K562 (cell line): ENCODE results near the gene PET100.

ENCODE experiments used
- DNMT1 ChIP-seq: fragments of 450-650 bp; IDR thresholded peaks from 2 replicates; pipeline ENCODE4 v1.6.1; 2016; ENCODE audit warnings: antibody characterized with exemption, mild to moderate bottlenecking
- DPF2 ChIP-seq: fragments of 450-650 bp; IDR thresholded peaks from 2 replicates; pipeline ENCODE4 v1.6.1; 2016
- MAX ChIP-seq: sonication (generic); formaldehyde crosslinking; IDR thresholded peaks from 2 replicates; pipeline ENCODE4 v1.9.0; 2022; ENCODE audit warnings: mild to moderate bottlenecking, missing genetic modification reagents
- MAZ ChIP-seq, 2 experiments: fragments of 450-650 bp in 1 of 2; sonication (generic) in 1 of 2; formaldehyde crosslinking; IDR thresholded peaks in 1 of 2; conservative IDR thresholded peaks in 1 of 2; 2 replicates each; pipeline versions ENCODE4 v1.4.0 to v1.5.0; 2020; ENCODE audit warnings: mild to moderate bottlenecking in 1 of 2, missing genetic modification reagents in 1 of 2
- MTF1 ChIP-seq: fragments of 250-450 bp; sonication (Bioruptor Pico); IDR thresholded peaks from 2 replicates; pipeline ENCODE4 v1.9.0; 2021; ENCODE audit warnings: moderate library complexity, mild to moderate bottlenecking, inconsistent platforms, borderline replicate concordance
- NEUROD1 ChIP-seq: fragments of 150-350 bp; IDR thresholded peaks from 2 replicates; pipeline ENCODE4 v1.6.1; 2014; ENCODE audit warnings: borderline replicate concordance, low read length, low read depth; ENCODE audit not compliant: partially characterized antibody
- NFRKB ChIP-seq: fragments of 450-650 bp; IDR thresholded peaks from 2 replicates; pipeline ENCODE4 v1.6.1; 2016; ENCODE audit warnings: low read depth
- POLR2AphosphoS5 ChIP-seq: IDR thresholded peaks from 2 replicates; pipeline ENCODE4 v1.6.1; 2011; ENCODE audit warnings: mild to moderate bottlenecking, low read depth, low read length, moderate library complexity; ENCODE audit not compliant: control insufficient read depth, insufficient read depth
- RAD51 ChIP-seq: fragments of 450-650 bp; IDR thresholded peaks from 2 replicates; pipeline ENCODE4 v1.7.1; 2016; ENCODE audit warnings: low read depth, mild to moderate bottlenecking, borderline replicate concordance
- SP1 ChIP-seq: sonication (generic); formaldehyde crosslinking; IDR thresholded peaks from 2 replicates; pipeline ENCODE4 v1.8.1; 2022; ENCODE audit warnings: mild to moderate bottlenecking, missing genetic modification reagents
- USF2 ChIP-seq: sonication (generic); formaldehyde crosslinking; IDR thresholded peaks from 2 replicates; pipeline ENCODE4 v1.5.0; 2020; ENCODE audit warnings: missing genetic modification reagents
- ZBTB43 ChIP-seq: sonication (generic); formaldehyde crosslinking; IDR thresholded peaks from 2 replicates; pipeline ENCODE4 v1.8.0; 2023; ENCODE audit warnings: mild to moderate bottlenecking, missing genetic modification reagents
- ZNF311 ChIP-seq: fragments of 250-450 bp; sonication (Bioruptor Pico); IDR thresholded peaks from 2 replicates; pipeline ENCODE4 v1.4.0; 2020; ENCODE audit warnings: mild to moderate bottlenecking, moderate library complexity
- TF ChIP-seq, protein P1 (sequence below): fragments of 450-650 bp; formaldehyde crosslinking; IDR thresholded peaks from 2 replicates; pipeline ENCODE4 v1.4.0; 2022; ENCODE audit warnings: missing genetic modification characterization

GRCh38 chr19:7670150-7670783 lies 40.7 kb downstream of the PET100 start:
- no peak for TF ChIP-seq MAX (CRISPR knock-in tag)
- TF ChIP-seq POLR2AphosphoS5: no peak
- TF ChIP-seq ZBTB43 (CRISPR knock-in tag): no peak
- TF ChIP-seq DNMT1: no peak
- TF ChIP-seq USF2 (CRISPR knock-in tag): no peak
- no peak for TF ChIP-seq SP1 (CRISPR knock-in tag)
- TF ChIP-seq NFRKB: no peak
- no peak for TF ChIP-seq RAD51
- TF ChIP-seq, protein P1, sequence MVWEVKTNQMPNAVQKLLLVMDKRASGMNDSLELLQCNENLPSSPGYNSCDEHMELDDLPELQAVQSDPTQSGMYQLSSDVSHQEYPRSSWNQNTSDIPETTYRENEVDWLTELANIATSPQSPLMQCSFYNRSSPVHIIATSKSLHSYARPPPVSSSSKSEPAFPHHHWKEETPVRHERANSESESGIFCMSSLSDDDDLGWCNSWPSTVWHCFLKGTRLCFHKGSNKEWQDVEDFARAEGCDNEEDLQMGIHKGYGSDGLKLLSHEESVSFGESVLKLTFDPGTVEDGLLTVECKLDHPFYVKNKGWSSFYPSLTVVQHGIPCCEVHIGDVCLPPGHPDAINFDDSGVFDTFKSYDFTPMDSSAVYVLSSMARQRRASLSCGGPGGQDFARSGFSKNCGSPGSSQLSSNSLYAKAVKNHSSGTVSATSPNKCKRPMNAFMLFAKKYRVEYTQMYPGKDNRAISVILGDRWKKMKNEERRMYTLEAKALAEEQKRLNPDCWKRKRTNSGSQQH (CRISPR knock-in tag): no peak
- TF ChIP-seq MTF1 (CRISPR knock-in tag): no peak
- no peak for TF ChIP-seq MAZ (CRISPR knock-in tag; conservative IDR thresholded peaks at IDR 0.05 in 1 of 2, IDR thresholded peaks at IDR 0.05 in 1 of 2)
- TF ChIP-seq ZNF311: no peak
- TF ChIP-seq DPF2: no peak
- no peak for TF ChIP-seq NEUROD1
